Adrenal gland (tissue), 12 donors: ENCODE measurements around the gene LSM2. TPM values are rescaled to one million over a fixed set of nuclear protein-coding genes. Genes with fewer than 3 reads are reported as not detected.
"Not testable (repeated sequence)": the region's sequence is repeated elsewhere in the genome, so short reads cannot be mapped to it uniquely, and the experiment has no call there.

Experiments used
- DNase-seq, 7 donors: peaks; one replicate each; pipeline ENCODE4 v3.0.0-alpha.2; 2019 to 2020
- H3K27ac ChIP-seq, 5 donors: fragments of 200-600 bp; sonication (generic) in 4 of 5; 1 replicate in 3 of 5; 2 replicates in 2 of 5; pipeline versions ENCODE4 v1.5.1 to v1.8.0; 2016 to 2020; ENCODE audit warnings: mild to moderate bottlenecking in 1 of 5
- H3K27me3 ChIP-seq: fragments of 200-600 bp; 2 replicates; pipeline ENCODE4 v1.8.0; 2021
- H3K36me3 ChIP-seq, 2 donors: fragments of 200-600 bp; replicated peaks in 1 of 2; 1 replicate in 1 of 2; 2 replicates in 1 of 2; pipeline versions ENCODE4 v1.5.1 to v1.8.0; 2018 to 2022
- H3K4me1 ChIP-seq, 2 donors: fragments of 200-600 bp; replicated peaks in 1 of 2; 1 replicate in 1 of 2; 2 replicates in 1 of 2; pipeline versions ENCODE4 v1.5.1 to v1.8.0; 2018 to 2021
- H3K4me3 ChIP-seq, 4 donors: fragments of 200-600 bp; sonication (generic) in 3 of 4; one replicate each; pipeline ENCODE4 v1.5.1; 2016 to 2018
- H3K9me3 ChIP-seq, 3 donors: fragments of 200-600 bp; sonication (generic) in 1 of 3; replicated peaks in 1 of 3; 1 replicate in 2 of 3; 2 replicates in 1 of 3; pipeline versions ENCODE4 v1.5.1 to v1.8.0; 2016 to 2021
- POLR2A ChIP-seq, 2 donors: fragments of 450-650 bp; IDR thresholded peaks; one replicate each; pipeline ENCODE4 v1.6.1; 2017; ENCODE audit warnings: antibody characterized with exemption in 2 of 2, mild to moderate bottlenecking in 2 of 2, moderate library complexity in 1 of 2
- WGBS, 4 donors: extraction: QIAGEN DNeasy Blood & Tissue Kit in 2 of 4; methylation state at CpG; one replicate each; pipeline versions ENCODE4 v1.1.5 to v1.1.7; 2013 to 2017; 5-methylcytosine and 5-hydroxymethylcytosine counted together
- intact Hi-C, 2 donors: fragments of 100-400 bp; cut with DNase I; formaldehyde crosslinking; loops; one replicate each; pipeline versions ENCODE4 v1.14.1 to v1.15.0; 2022 to 2023
- polyA plus RNA-seq, 3 donors: library from polyadenylated mRNA; stranded (reverse); fragments of 200-250 nt in 2 of 3; fragments of 350-450 nt in 1 of 3; fragmentation: Illumina TruSeq in 1 of 3; extraction: RNeasy Lipid Tissue Mini Kit (QIAGEN cat#74804) in 1 of 3; gene quantifications; one replicate each; pipeline ENCODE4 v1.2.3, GENCODE V29; 2013 to 2014
- total RNA-seq, 9 donors: library from RNA; depleted of rRNA in 4 of 9; stranded (reverse); fragments of >200 nt in 4 of 9; fragments of 120-200 nt in 1 of 9; fragmentation: NEBNext Ultra II Directional in 1 of 9; extraction: Animal tissue kit (Norgen Biotek cat#: 25700) in 1 of 9; gene quantifications; one replicate each; pipeline versions ENCODE4 v1.1.0 to v1.2.4, GENCODE V29; 2013 to 2023
- TF ChIP-seq, protein P1 (sequence below), 6 experiments: fragments of 450-650 bp in 4 of 6; fragments of 200-600 bp in 2 of 6; sonication (generic) in 1 of 6; IDR thresholded peaks; 1 replicate in 5 of 6; 2 replicates in 1 of 6; pipeline versions ENCODE4 v1.5.1 to v1.8.0; 2016 to 2021; ENCODE audit warnings: antibody characterized with exemption in 6 of 6, mild to moderate bottlenecking in 2 of 6, moderate library complexity in 1 of 6
- donor health status: healthy with polysubstance abuse.
- donor health status: Bipolar disorder and iron deficiency.
- donor health status: DM: yes; HTN: yes; CAD: no.
- donor health status: DM: no; HTN: no; CAD: no.
- donor health status: DM: no; HTN: no; CAD: no.
- donor health status: DM: yes; HTN: yes; CAD: no.

LSM2 gene
- total and polyA plus RNA-seq, 12 donors, result 28.0 to 61.3 (median 43.2) TPM

GRCh38 chr6:31838968-31839367, 32.2 kb upstream of the LSM2 start:
- Histone ChIP-seq H3K9me3 (no peaks in the 10 kb centered on the region), H3K4me1 (peaks cover 25 to 37% of the 10 kb centered on the region in 2 donors), H3K36me3 (peaks cover 0 to 40% of the 10 kb centered on the region in 2 donors), H3K4me3 (no peak overlapping the region), H3K27me3 (no peaks in the 10 kb centered on the region), H3K27ac (no peak overlapping the region)
- 94 to 100% (median 99%) methylated on average over 3 of the region's 3 CpGs for WGBS, 4 donors
- no peak for DNase-seq
- intact Hi-C loops, result loop anchor here (5.0 to 10.0 kb wide), 2 partner anchors 152 to 154 kb away; partner anchors contain the start of gene LY6G5C (in 1 of the 2)
- TF ChIP-seq, protein P1, sequence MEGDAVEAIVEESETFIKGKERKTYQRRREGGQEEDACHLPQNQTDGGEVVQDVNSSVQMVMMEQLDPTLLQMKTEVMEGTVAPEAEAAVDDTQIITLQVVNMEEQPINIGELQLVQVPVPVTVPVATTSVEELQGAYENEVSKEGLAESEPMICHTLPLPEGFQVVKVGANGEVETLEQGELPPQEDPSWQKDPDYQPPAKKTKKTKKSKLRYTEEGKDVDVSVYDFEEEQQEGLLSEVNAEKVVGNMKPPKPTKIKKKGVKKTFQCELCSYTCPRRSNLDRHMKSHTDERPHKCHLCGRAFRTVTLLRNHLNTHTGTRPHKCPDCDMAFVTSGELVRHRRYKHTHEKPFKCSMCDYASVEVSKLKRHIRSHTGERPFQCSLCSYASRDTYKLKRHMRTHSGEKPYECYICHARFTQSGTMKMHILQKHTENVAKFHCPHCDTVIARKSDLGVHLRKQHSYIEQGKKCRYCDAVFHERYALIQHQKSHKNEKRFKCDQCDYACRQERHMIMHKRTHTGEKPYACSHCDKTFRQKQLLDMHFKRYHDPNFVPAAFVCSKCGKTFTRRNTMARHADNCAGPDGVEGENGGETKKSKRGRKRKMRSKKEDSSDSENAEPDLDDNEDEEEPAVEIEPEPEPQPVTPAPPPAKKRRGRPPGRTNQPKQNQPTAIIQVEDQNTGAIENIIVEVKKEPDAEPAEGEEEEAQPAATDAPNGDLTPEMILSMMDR (IDR thresholded peaks at IDR 0.05), result no peak
- TF ChIP-seq POLR2A (IDR thresholded peaks at IDR 0.05), result no peak

DNA sequence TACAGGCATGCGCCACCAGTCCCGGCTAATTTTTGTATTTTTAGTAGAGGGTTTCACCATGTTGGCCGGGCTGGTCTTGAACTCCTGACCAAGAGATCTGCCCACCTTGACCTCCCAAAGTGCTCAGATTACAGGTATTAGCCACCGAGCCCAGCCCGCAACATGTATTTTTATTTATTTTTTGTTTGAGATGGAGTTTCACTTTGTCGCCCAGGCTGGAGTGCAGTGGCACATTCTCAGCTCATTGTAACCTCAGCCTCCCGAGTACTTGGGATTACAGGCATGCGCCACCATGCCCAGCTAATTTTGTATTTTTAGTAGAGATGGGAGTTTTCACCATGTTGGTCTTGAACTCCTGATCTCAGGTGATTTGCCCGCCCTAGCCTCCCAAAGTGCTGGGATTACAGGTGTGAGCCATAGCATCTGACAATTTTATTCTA, 31.4 kb upstream of the LSM2 start:
- H3K4me3 ChIP-seq, H3K27me3 ChIP-seq, H3K9me3 ChIP-seq, H3K27ac ChIP-seq, DNase-seq: not testable (repeated sequence)
- H3K4me1 ChIP-seq, result peaks cover 25 to 41% of the 10 kb centered on the region in 2 donors
- WGBS, 4 donors, result 82 to 85% (median 84%) methylated on average over 9 of the region's 9 CpGs
- intact Hi-C loops, result loop anchor here (5.0 to 10.0 kb wide), 2 partner anchors 151 to 153 kb away; partner anchors contain the start of gene LY6G5C (in 1 of the 2)
- H3K36me3 ChIP-seq, result peaks cover 0 to 40% of the 10 kb centered on the region in 2 donors

- DNase-seq, result no peak
- TF ChIP-seq, protein P1 (IDR thresholded peaks at IDR 0.05), result no peak
- TF ChIP-seq POLR2A (IDR thresholded peaks at IDR 0.05), result no peak
- Histone ChIP-seq H3K27ac (peak overlapping the region in 1 of 5 donors; percentile 96), H3K4me3 (peak overlapping the region in 1 of 4 donors; percentile 62), H3K9me3 (no peaks in the 10 kb centered on the region), H3K27me3 (no peaks in the 10 kb centered on the region), H3K36me3 (peaks cover 0 to 40% of the 10 kb centered on the region in 2 donors), H3K4me1 (peaks cover 25 to 41% of the 10 kb centered on the region in 2 donors)
- intact Hi-C loops, result loop anchor here (5.0 to 10.0 kb wide), 2 partner anchors 150 to 153 kb away; partner anchors contain the start of gene LY6G5C (in 1 of the 2)
- 11 to 41% (median 20%) methylated on average over 1 of the region's 1 CpG for WGBS, 4 donors
Observed at GRCh38 chr6:31837369-31838113, 30.8 kb upstream of the LSM2 start.

DNA sequence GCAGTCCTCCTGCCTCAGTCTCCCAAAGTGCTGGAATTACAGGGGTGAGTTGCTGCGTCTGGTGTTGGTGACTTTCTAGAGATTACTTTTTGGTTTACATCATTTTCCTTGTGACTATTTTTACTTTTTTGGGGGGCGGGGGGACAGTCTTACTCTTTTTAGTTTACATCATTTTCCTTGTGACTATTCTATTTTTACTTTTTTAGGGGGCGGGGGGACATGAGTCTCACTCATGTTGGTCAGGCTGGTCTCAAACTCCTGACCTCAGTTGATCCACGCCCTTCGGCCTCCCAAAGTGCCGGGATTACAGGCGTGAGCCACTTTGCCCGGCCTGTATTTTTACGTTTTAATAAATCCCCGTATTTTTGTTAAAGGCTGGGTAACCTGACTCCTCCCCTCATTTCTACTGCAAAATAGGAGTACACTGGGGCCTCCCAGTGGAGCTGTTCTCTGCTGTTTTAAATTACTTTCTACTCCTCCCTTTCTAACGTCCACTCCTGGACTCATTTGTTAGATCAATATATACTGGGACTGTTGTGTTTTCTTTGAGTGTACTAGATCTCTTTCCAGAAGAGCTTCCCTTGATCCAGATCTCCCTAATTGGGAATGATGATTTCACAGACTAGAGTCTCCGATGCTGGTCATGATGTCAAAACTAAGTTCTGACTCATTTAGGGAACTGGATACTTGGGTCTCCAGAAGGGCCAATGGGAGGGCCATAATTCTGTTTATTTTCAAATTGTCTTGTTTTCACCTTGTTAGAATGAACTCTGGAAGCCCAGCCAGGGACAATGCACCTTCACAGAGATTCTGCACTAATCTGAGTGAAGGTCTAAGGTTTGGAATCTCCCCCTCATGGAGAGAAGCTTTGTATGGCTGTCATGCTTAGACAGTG, 30.0 kb upstream of the LSM2 start:
- peak overlapping the region in 2 of 4 donors; percentile 62 to 92 for H3K4me3 ChIP-seq
- H3K4me1 ChIP-seq, result peaks cover 25 to 41% of the 10 kb centered on the region in 2 donors
- peaks cover 0 to 40% of the 10 kb centered on the region in 2 donors for H3K36me3 ChIP-seq
- no peaks in the 10 kb centered on the region for H3K9me3 ChIP-seq
- peak overlapping the region; percentile 3 to 96 (median 47) for H3K27ac ChIP-seq
- intact Hi-C loops, result loop anchor here (5.0 to 10.0 kb wide), 2 partner anchors 149 to 152 kb away; partner anchors contain the start of gene LY6G5C (in 1 of the 2)
- WGBS, 4 donors, result 13 to 30% (median 19%) methylated on average over 12 of the region's 12 CpGs
- no peak for DNase-seq
- no peaks in the 10 kb centered on the region for H3K27me3 ChIP-seq
- TF ChIP-seq POLR2A (IDR thresholded peaks at IDR 0.05), result no peak
- TF ChIP-seq, protein P1 (IDR thresholded peaks at IDR 0.05), result no peak
